Kidney epithelial cell (primary cell): ENCODE results near the gene TMEM169. TPM values are rescaled to one million over a fixed set of nuclear protein-coding genes. Genes with fewer than 3 reads are reported as not detected.

Experiments
- DNase-seq: peaks from one replicate; pipeline ENCODE4 v3.0.0-alpha.2; 2010; ENCODE audit warnings: low read depth
- H3K27me3 ChIP-seq: 2 replicates; pipeline ENCODE4 v1.6.0; 2011; ENCODE audit warnings: low read length; ENCODE audit not compliant: control insufficient read depth, insufficient read depth
- H3K36me3 ChIP-seq: 2 replicates; pipeline ENCODE4 v1.5.1; 2011; ENCODE audit warnings: low read length; ENCODE audit not compliant: control insufficient read depth, insufficient read depth
- H3K4me3 ChIP-seq: 2 replicates; pipeline ENCODE4 v1.5.1; 2011; ENCODE audit warnings: low read depth, mild to moderate bottlenecking, control low read depth, low read length
- total RNA-seq: library from RNA; depleted of rRNA; stranded (reverse); fragments of >200 nt; gene quantifications from 2 replicates; pipeline ENCODE4 v1.2.3, GENCODE V29; 2015
- TF ChIP-seq, protein P1 (sequence below): IDR thresholded peaks from 2 replicates; pipeline ENCODE4 v1.5.1; 2011; ENCODE audit warnings: mild to moderate bottlenecking, moderate library complexity, low read length, control low read depth, inconsistent platforms; ENCODE audit not compliant: insufficient read depth, poor library complexity, severe bottlenecking

TMEM169 gene
- total RNA-seq, 1 donor from 2014 or later: 4.6 TPM

DNA sequence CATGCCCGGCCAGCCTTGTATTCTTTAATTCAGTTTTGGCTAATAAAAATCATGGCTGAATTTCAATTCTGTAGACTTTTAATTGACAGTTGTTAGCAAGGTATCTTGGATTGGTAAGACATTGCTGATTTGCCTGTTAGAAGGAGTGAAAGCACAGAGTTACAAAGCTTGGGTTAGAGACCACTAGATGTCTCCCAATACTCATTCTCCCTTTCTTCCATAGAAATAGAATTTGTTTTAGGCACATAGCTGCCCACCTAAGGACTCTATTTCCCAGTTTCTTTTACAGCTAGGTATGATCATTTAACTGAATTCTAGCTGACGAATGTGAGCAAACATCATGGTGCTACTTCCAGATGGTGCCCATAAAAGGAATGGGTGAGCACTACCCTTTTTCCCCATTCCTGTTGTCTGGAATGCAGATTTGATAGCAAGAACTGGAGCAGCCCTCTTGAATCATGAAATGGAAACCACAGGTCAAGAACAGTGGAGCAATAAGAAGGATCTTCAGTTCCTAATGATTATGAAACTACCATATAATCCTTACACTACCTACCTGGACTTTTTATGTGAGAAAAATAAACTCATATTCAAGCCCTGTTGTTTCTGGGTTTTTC lies 17.6 kb upstream of the TMEM169 start:
- TF ChIP-seq, protein P1, sequence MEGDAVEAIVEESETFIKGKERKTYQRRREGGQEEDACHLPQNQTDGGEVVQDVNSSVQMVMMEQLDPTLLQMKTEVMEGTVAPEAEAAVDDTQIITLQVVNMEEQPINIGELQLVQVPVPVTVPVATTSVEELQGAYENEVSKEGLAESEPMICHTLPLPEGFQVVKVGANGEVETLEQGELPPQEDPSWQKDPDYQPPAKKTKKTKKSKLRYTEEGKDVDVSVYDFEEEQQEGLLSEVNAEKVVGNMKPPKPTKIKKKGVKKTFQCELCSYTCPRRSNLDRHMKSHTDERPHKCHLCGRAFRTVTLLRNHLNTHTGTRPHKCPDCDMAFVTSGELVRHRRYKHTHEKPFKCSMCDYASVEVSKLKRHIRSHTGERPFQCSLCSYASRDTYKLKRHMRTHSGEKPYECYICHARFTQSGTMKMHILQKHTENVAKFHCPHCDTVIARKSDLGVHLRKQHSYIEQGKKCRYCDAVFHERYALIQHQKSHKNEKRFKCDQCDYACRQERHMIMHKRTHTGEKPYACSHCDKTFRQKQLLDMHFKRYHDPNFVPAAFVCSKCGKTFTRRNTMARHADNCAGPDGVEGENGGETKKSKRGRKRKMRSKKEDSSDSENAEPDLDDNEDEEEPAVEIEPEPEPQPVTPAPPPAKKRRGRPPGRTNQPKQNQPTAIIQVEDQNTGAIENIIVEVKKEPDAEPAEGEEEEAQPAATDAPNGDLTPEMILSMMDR: no peak
- no peaks in the 10 kb centered on the region for H3K27me3 ChIP-seq
- no peak overlapping the region for H3K4me3 ChIP-seq
- H3K36me3 ChIP-seq: no peaks in the 10 kb centered on the region
- no peak for DNase-seq

DNA sequence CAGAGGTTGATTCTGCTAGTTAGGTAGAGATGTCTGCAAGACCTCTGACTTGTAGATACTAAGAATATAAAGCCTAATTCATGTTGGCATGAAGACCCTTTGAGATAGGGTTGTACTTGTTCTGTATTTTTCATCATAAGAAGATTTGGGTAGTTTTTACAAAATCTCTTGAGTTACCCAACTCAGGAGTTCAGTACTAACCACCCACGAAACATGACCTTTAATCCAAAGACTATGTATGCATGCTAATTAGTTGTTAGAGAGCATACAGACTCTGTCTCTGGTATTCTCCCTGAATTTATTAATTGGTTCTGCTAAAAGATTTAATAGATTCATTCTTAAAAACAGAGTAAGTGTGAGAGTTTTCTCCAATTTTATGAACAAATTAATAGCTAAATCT lies 17.1 kb upstream of the TMEM169 start:
- no peak for DNase-seq
- TF ChIP-seq, protein P1: no peak
- Histone ChIP-seq H3K4me3 (no peak overlapping the region), H3K36me3 (no peaks in the 10 kb centered on the region), H3K27me3 (no peaks in the 10 kb centered on the region)

DNA sequence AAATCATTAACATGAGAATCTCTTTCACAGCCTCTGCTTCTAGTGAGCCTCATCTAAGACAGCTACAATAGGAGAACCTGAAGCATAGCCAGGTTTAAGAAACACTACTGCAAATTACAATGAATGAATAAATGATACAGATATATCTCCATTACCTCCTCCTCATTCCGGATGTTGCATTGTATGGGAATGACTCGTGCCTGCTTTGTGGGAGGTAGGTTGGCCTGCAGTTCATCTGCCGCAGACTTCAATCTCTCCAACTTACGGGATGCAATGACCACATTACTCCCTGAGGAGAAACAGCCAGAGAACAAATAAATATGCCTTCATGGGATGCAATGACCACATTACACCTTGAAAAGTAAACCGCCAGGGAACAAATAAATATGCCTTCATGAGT lies 15.5 kb upstream of the TMEM169 start:
- Histone ChIP-seq H3K27me3 (no peaks in the 10 kb centered on the region), H3K36me3 (no peaks in the 10 kb centered on the region), H3K4me3 (no peak overlapping the region)
- no peak for DNase-seq
- TF ChIP-seq, protein P1: no peak

DNA sequence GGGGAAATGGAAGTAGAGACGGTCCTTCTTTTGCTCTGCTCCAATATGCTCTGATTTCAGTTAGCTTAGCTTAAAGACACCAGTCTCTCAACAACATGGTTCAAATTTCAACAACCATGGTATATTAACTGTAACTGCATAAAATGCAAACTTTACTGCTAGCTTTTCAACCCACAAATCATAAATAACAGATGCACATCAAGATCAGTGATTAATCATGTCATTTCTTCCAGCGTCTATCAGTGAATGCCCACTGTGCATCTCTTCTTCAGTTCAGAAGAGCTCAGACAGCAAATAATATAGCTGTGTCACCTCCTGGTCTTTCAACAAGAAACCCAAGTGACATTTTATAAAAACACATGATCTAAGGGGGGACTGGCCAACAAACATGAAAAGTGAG lies 12.7 kb upstream of the TMEM169 start:
- Histone ChIP-seq H3K36me3 (no peaks in the 10 kb centered on the region), H3K4me3 (no peak overlapping the region), H3K27me3 (no peaks in the 10 kb centered on the region)
- no peak for DNase-seq
- TF ChIP-seq, protein P1: no peak

DNA sequence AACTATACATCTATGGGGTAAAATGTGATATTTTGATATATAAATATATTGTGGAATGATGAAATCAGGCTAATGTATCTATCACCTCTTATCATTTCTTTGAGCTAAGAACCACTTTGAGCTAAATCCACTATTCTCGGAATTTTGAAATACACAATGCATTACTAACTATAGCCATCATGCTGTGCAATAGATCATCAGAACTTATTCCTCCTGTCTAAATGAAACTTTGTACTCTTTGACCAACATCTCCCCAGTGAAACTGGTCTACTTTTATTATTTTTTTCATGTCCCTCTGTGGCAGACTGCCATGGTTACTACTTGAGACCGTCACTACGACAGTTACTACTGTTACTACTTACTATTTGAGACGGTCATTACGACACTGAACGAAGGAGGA lies 11.5 kb upstream of the TMEM169 start:
- DNase-seq: no peak
- no peaks in the 10 kb centered on the region for H3K36me3 ChIP-seq
- H3K27me3 ChIP-seq: no peaks in the 10 kb centered on the region
- H3K4me3 ChIP-seq: no peak overlapping the region
- TF ChIP-seq, protein P1: no peak

DNA sequence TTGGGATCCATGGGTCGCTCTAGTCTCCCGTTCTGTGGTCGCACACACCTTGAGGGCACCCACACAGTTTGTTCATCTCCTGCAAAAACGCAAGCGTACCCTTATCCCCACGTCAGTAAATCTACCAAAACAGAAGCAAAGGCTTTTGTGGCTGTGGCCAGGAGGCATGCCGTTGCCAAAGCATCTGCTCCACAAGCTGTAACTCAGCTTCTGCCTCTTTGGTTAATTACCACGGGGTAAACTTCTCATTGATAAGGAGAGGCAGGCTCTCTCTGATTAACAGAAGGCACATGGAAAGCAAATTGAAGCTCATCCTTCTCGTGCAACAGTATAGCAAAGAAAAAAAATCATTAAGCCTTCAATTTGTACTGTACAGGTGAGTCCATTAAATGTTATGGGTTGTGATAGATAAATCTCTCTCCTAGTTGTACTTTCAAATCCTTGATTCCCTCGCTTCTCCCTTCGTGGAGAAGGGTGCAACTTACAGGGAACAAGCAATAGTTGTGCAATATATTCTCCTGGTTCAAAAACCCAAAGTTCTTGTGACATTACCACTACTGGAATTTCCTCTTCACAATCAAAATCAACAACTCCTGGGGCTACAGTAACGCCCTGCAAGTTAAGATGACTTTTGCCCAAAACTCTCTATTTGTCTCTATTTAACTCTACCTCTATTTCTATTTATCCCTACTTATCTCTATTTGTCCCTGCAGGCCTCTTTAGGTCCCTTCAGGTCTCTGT lies 10.4 kb upstream of the TMEM169 start:
- DNase-seq: no peak
- no peak overlapping the region for H3K4me3 ChIP-seq
- H3K27me3 ChIP-seq: no peaks in the 10 kb centered on the region
- H3K36me3 ChIP-seq: no peaks in the 10 kb centered on the region
- TF ChIP-seq, protein P1: no peak
